Measurements from ENCODE around the gene ERP27.

- TF ChIP-seq POLR2A (IDR thresholded peaks at IDR 0.05) = no peak
- TF ChIP-seq CTCF (IDR thresholded peaks at IDR 0.05) = no peak
- no peak for TF ChIP-seq POLR2AphosphoS5 (IDR thresholded peaks at IDR 0.05)
Observed at GRCh38 chr12:14924541-14924940, 13.8 kb downstream of the ERP27 start.
